GM23338 (cell line): ENCODE measurements around the gene UGT1A1. TPM values are rescaled to one million over a fixed set of nuclear protein-coding genes. Genes with fewer than 3 reads are reported as not detected.
A peak's percentile ranks its signal among the peaks of the same experiment; 100 is the strongest.

Source experiments
- ATAC-seq: fragments of 200-7000 bp; cut with Tn5 transposase; 3 replicates; pipeline ENCODE4 v1.9.1; 2020
- DNase-seq: peaks from one replicate; pipeline ENCODE4 v3.0.0-alpha.2; 2015; ENCODE audit warnings: low spot score
- H2AFZ ChIP-seq: fragments of 200-600 bp; sonication (generic); 2 replicates; pipeline ENCODE4 v1.8.0; 2016; ENCODE audit warnings: antibody characterized with exemption, mild to moderate bottlenecking, moderate library complexity
- H3F3A ChIP-seq: fragments of 200-600 bp; sonication (generic); replicated peaks from 2 replicates; pipeline ENCODE4 v1.8.0; 2017; ENCODE audit warnings: antibody characterized with exemption, mixed run types, low read depth
- H3K27ac ChIP-seq: fragments of 200-600 bp; sonication (generic); 2 replicates; pipeline ENCODE4 v1.6.1; 2016; ENCODE audit warnings: low read depth
- H3K27me3 ChIP-seq: fragments of 200-600 bp; sonication (generic); 2 replicates; pipeline ENCODE4 v1.8.0; 2016; ENCODE audit warnings: mild to moderate bottlenecking, mixed run types, moderate library complexity; ENCODE audit not compliant: insufficient read depth
- H3K36me3 ChIP-seq: fragments of 200-600 bp; sonication (generic); 2 replicates; pipeline ENCODE4 v1.8.0; 2016; ENCODE audit warnings: mild to moderate bottlenecking; ENCODE audit not compliant: insufficient read depth
- H3K4me1 ChIP-seq: fragments of 200-600 bp; sonication (generic); 2 replicates; pipeline ENCODE4 v1.8.0; 2016; ENCODE audit warnings: mild to moderate bottlenecking, moderate library complexity; ENCODE audit not compliant: insufficient read depth
- H3K4me2 ChIP-seq: fragments of 200-600 bp; sonication (generic); 2 replicates; pipeline ENCODE4 v1.7.1; 2017; ENCODE audit warnings: mixed run types
- H3K4me3 ChIP-seq: fragments of 200-600 bp; sonication (generic); 2 replicates; pipeline ENCODE4 v1.6.1; 2016; ENCODE audit warnings: mixed run types
- H3K79me2 ChIP-seq: fragments of 200-600 bp; sonication (generic); replicated peaks from 2 replicates; pipeline ENCODE4 v1.8.0; 2017; ENCODE audit warnings: mild to moderate bottlenecking; ENCODE audit not compliant: insufficient read depth
- H3K9me2 ChIP-seq: fragments of 200-600 bp; sonication (generic); 2 replicates; pipeline ENCODE4 v1.8.0; 2017; ENCODE audit not compliant: insufficient read depth
- H4K20me1 ChIP-seq: fragments of 200-600 bp; sonication (generic); replicated peaks from 2 replicates; pipeline ENCODE4 v1.8.0; 2017; ENCODE audit warnings: mild to moderate bottlenecking; ENCODE audit not compliant: insufficient read depth
- H3K27ac Mint-ChIP-seq: 2 replicates; pipeline ENCODE4 v1.8.0; 2020; ENCODE audit warnings: inconsistent platforms, mild to moderate bottlenecking, moderate library complexity, mixed read lengths
- H3K27me3 Mint-ChIP-seq: 3 replicates; pipeline ENCODE4 v1.8.0; 2022; ENCODE audit warnings: low read depth, mild to moderate bottlenecking, moderate library complexity, mixed read lengths, inconsistent platforms; ENCODE audit not compliant: insufficient read depth, poor library complexity
- H3K36me3 Mint-ChIP-seq: 3 replicates; pipeline ENCODE4 v1.8.0; 2021; ENCODE audit warnings: low read depth, mild to moderate bottlenecking, inconsistent platforms, moderate library complexity, mixed read lengths
- H3K4me1 Mint-ChIP-seq: 3 replicates; pipeline ENCODE4 v1.8.0; 2020; ENCODE audit warnings: mild to moderate bottlenecking, inconsistent platforms, mixed read lengths
- H3K4me3 Mint-ChIP-seq: 3 replicates; pipeline ENCODE4 v1.8.0; 2021; ENCODE audit warnings: moderate library complexity, mild to moderate bottlenecking, inconsistent platforms, mixed read lengths
- H3K9me3 Mint-ChIP-seq: 3 replicates; pipeline ENCODE4 v1.8.0; 2020; ENCODE audit warnings: moderate library complexity, mild to moderate bottlenecking, inconsistent platforms, mixed read lengths
- CREB1 ChIP-seq: fragments of 250-450 bp; sonication (Bioruptor Pico); IDR thresholded peaks from 2 replicates; pipeline ENCODE4 v1.5.0; 2020; ENCODE audit warnings: low read depth, mild to moderate bottlenecking, moderate library complexity
- CTCF ChIP-seq, 2 experiments: fragments of 200-600 bp in 1 of 2; sonication (generic) in 1 of 2; conservative IDR thresholded peaks; 2 replicates each; pipeline versions ENCODE4 v1.5.1 to v1.6.1; 2016 to 2017; ENCODE audit warnings: antibody characterized with exemption in 2 of 2, low read depth in 2 of 2, mild to moderate bottlenecking in 2 of 2, moderate library complexity in 1 of 2
- ETS1 ChIP-seq: IDR thresholded peaks from 2 replicates; pipeline ENCODE4 v1.6.1; 2016; ENCODE audit warnings: antibody characterized with exemption
- EZH2phosphoT487 ChIP-seq: fragments of 200-600 bp; sonication (generic); IDR thresholded peaks from one replicate; pipeline ENCODE4 v1.8.1; 2018; ENCODE audit warnings: antibody characterized with exemption; ENCODE audit not compliant: unreplicated experiment
- POLR2AphosphoS5 ChIP-seq: IDR thresholded peaks from 2 replicates; pipeline ENCODE4 v1.6.1; 2016; ENCODE audit warnings: antibody characterized with exemption, low read depth
- REST ChIP-seq: IDR thresholded peaks from one replicate; pipeline ENCODE4 v1.6.1; 2018; ENCODE audit warnings: antibody characterized with exemption; ENCODE audit not compliant: unreplicated experiment
- STAT1 ChIP-seq: IDR thresholded peaks from one replicate; pipeline ENCODE4 v1.6.1; 2016; ENCODE audit warnings: antibody characterized with exemption; ENCODE audit not compliant: unreplicated experiment
- polyA plus RNA-seq: library from polyadenylated mRNA; unstranded; fragments of >200 nt; fragmentation: Nextera tagmentation; extraction: Ambion mirVana; gene quantifications from 2 replicates; pipeline ENCODE4 v1.2.1, GENCODE V29; 2016
- total RNA-seq: library from RNA; depleted of rRNA; stranded (reverse); fragments of >200 nt; shearing (Covaris generic); gene quantifications from 2 replicates; pipeline ENCODE4 v1.2.3, GENCODE V29; 2014

Gene UGT1A1
- total and polyA plus RNA-seq, 2 experiments from 2014 or later = not detected

GRCh38 chr2:233711312-233712008 lies 48.6 kb upstream of the UGT1A1 start:
- Mint-ChIP-seq H3K36me3 (no peaks in the 10 kb centered on the region), H3K4me1 (peaks cover 4% of the 10 kb centered on the region; the same call in 1 of the 3 replicates), H3K4me3 (no peak overlapping the region), H3K27ac (0 out of 2 replicates have a peak overlapping the region, but pooled peaks have one; percentile 52), H3K9me3 (no peaks in the 10 kb centered on the region; the same call in 2 of the 3 replicates), H3K27me3 (peaks cover 13% of the 10 kb centered on the region)
- peak; percentile 92 for DNase-seq
- no peaks in the 10 kb centered on the region for H3K4me1 ChIP-seq
- H3K9me2 ChIP-seq = peaks cover 5% of the 10 kb centered on the region; the same call in 1 of the 2 replicates
- H3F3A ChIP-seq = no peaks in the 10 kb centered on the region
- no peaks in the 10 kb centered on the region for H4K20me1 ChIP-seq
- no peak overlapping the region for H3K4me2 ChIP-seq
- peak; percentile 92 to 94 for TF ChIP-seq CTCF (conservative IDR thresholded peaks at IDR 0.05; ENCODE audit: low read depth in 2 of 2)
- no peak for TF ChIP-seq STAT1
- peak overlapping the region; percentile 84; the same call in 1 of the 2 replicates for H2AFZ ChIP-seq
- H3K27me3 ChIP-seq = no peaks in the 10 kb centered on the region
- no peak overlapping the region for H3K4me3 ChIP-seq
- H3K79me2 ChIP-seq = no peaks in the 10 kb centered on the region
- H3K27ac ChIP-seq = no peak overlapping the region
- ATAC-seq = peak; percentile 100
- no peaks in the 10 kb centered on the region for H3K36me3 ChIP-seq

- no peaks in the 10 kb centered on the region for H4K20me1 ChIP-seq
- ATAC-seq (no peak), DNase-seq (no peak)
- peaks cover 4% of the 10 kb centered on the region; the same call in 1 of the 3 replicates for H3K4me1 Mint-ChIP-seq
- no peaks in the 10 kb centered on the region for H3F3A ChIP-seq
- H3K9me2 ChIP-seq = peaks cover 5% of the 10 kb centered on the region; the same call in 1 of the 2 replicates
- no peaks in the 10 kb centered on the region; the same call in 2 of the 3 replicates for H3K9me3 Mint-ChIP-seq
- no peaks in the 10 kb centered on the region for H3K79me2 ChIP-seq
- TF ChIP-seq REST = no peak
- no peak for TF ChIP-seq EZH2phosphoT487
- no peak for TF ChIP-seq ETS1
- TF ChIP-seq CREB1 (CRISPR knock-in tag) = no peak
- no peak for TF ChIP-seq POLR2AphosphoS5
- H3K4me2 ChIP-seq = no peak within 1 kb of the TSS
- no peaks in the 10 kb centered on the region for H3K36me3 ChIP-seq
- H3K27ac Mint-ChIP-seq = 0 out of 2 replicates have a peak within 1 kb of the TSS, but pooled peaks have one; percentile 52
- 0 out of 2 replicates have a peak within 1 kb of the TSS, but pooled peaks have one; percentile 59 for H2AFZ ChIP-seq
- peaks cover 13% of the 10 kb centered on the region for H3K27me3 Mint-ChIP-seq
- no peak within 1 kb of the TSS for H3K4me3 Mint-ChIP-seq
- H3K4me3 ChIP-seq = no peak within 1 kb of the TSS
- no peaks in the 10 kb centered on the region for H3K27me3 ChIP-seq
- H3K4me1 ChIP-seq = no peaks in the 10 kb centered on the region
- H3K27ac ChIP-seq = no peak within 1 kb of the TSS
- no peaks in the 10 kb centered on the region for H3K36me3 Mint-ChIP-seq
Measured at GRCh38 chr2:233712611-233713261, 47.3 kb upstream of the UGT1A1 start, which contains the start of gene UGT1A5. UGT1A5 (plus strand) TSS chr2:233712907; CDS start chr2:233712992, 85 bp downstream.
